Peyer's patch (tissue), 4 donors: ENCODE data around the gene SHE.

Source experiments
- CTCF ChIP-seq, 6 experiments: fragments of 450-650 bp in 4 of 6; fragments of 200-600 bp in 2 of 6; sonication (generic) in 1 of 6; IDR thresholded peaks; one replicate each; pipeline ENCODE4 v1.5.1; 2017 to 2019; ENCODE audit warnings: antibody characterized with exemption in 6 of 6, mild to moderate bottlenecking in 3 of 6, moderate library complexity in 1 of 6
- POLR2A ChIP-seq, 2 donors: fragments of 450-650 bp; IDR thresholded peaks; one replicate each; pipeline ENCODE4 v1.5.1; 2017; ENCODE audit warnings: antibody characterized with exemption in 2 of 2, mild to moderate bottlenecking in 2 of 2, moderate library complexity in 2 of 2

GRCh38 chr1:154446789-154447188, 55.4 kb downstream of the SHE start:
- TF ChIP-seq CTCF (IDR thresholded peaks at IDR 0.05) (no peak), POLR2A (IDR thresholded peaks at IDR 0.05) (no peak)
